GM21529 (cell line): ENCODE measurements around the gene DENND6B.
"Not testable (repeated sequence)": the region's sequence is repeated elsewhere in the genome, so short reads cannot be mapped to it uniquely, and the experiment has no call there.

Experiments used
- ATAC-seq: cut with Tn5 transposase; IDR thresholded peaks from one replicate; pipeline ENCODE4 v1.9.1; 2021; ENCODE audit not compliant: unreplicated experiment

The DENND6B gene

DNA sequence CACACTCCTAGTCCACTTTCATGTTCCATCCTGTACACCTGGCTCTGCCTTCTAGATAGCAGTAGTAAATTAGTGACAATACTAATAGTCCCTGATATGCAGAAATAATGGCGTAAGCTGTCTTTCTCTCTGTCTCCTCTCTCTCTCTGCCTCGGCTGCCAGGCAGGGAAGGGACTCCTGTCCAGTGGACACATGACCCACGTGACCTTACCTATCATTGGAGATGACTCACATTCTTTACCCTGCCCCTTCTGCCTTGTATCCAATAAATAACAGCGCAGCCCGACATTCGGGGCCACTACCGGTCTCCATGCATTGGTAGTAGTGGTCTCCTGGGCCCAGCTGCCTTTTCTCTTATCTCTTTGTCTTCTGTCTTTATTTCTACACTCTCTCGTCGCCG lies 53.0 kb downstream of the DENND6B start:
- ATAC-seq = not testable (repeated sequence)

DNA sequence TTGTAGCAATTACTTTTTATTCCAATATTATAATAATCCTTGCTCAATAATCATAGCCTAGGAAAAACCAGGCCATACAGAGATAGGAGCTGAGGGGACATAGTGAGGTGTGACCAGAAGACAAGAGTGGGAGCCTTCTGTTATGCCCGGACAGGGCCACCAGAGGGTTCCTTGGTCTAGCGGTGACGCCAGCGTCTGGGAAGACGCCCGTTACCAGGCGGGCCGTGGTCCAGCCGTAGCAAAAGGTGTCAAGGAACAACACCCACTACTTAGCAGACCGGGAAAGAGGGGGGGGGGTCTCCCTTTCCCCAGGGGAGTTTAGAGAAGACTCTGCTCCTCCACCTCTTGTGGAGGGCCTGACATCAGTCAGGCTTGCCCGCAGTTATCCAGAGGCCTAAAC lies 53.5 kb downstream of the DENND6B start:
- not testable (repeated sequence) for ATAC-seq

DNA sequence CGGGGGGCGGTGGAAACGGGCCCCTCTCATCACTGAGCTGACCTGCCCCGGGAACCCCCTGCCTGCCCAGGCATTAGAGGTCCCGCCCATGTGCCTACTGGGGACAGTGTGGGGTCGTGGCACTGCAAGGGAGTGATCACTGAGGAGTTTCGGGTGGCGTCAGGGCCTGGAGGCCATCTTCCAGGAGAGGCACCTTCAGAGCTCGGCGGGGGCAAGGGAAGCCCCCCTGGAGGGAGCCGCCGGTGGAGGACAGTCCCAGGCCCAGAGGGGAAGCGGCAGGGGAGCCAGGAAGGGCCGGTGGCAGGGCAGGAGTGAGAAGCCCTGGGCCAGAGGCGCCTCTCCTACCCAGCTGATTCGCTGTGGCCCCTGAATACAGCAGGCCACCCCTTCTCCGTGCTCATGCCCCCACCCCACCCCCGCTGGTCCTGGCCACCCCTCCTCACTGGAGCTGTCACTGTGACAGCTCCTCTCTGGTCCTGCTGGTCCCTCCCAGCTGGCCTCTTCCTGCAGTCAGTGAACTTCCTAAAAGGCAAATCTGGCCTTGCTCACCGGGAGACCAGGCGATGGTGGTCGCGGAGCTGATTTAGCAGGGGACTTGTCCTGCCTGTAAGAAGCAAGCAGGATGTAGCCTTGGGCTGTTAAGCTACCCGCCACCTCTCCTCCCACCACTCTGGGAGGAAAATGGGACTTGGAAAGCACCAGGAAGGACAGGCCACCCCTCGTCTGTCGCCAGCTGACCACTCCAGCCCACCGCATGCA lies 54.6 kb downstream of the DENND6B start:
- no peak for ATAC-seq

DNA sequence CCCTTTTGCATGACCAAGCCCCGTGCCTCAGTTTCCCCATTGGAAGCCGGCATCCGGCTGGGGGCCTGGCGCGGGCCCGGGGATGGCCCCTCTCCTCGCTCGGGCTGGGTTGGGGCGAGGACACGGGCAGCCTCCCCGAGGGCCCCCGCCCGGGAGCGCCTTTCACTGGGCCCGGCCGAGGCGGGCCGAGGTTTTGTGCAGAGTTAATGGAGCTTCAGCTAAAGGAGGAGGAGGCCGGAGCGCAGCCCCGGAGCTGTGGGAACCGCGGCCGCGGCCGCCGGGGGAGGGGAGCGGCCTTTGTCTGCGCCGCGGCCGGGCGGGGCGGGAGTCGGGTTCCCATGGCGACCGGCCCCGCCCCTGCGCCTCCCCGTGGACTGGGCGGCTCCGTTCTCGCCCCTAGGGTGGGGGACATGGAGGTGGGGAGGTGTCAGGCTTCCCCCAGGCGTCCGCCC lies 55.3 kb downstream of the DENND6B start:
- ATAC-seq = no peak

DNA sequence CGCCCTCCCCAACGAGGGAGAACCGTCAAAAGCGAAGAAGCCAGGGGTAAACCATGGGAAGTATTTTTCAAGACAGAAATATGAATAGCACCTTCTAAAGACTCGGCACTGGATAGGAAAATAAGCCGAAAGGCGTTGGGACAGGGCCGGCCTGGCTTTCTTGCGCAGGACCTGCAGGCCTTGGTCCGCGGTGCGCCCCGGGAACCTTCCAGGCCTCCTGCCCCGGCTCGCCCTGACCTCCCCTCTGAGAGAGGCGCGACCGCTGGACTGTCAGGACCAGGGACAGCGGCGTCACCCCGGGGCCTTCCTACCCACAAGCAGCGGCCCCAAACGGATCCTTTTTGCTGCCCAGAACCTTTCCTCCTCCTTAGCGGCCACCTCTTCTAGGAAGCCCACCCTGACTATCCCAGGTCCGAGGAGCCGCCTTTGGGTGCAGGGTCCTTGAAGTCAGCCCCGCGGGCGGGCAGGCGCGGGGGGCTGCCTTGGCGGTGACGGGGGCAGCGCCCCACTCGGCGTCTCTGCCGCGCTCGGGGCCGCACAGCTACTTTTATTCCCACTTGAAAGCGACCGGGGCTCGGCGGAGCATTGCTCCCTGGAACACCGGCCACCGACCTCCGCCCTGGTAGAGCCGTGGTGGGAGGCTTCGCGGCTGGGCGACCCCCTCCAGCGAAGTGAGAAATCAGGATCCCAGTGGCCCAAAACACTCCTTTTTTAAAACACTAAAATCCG lies 56.0 kb downstream of the DENND6B start:
- ATAC-seq = no peak

DNA sequence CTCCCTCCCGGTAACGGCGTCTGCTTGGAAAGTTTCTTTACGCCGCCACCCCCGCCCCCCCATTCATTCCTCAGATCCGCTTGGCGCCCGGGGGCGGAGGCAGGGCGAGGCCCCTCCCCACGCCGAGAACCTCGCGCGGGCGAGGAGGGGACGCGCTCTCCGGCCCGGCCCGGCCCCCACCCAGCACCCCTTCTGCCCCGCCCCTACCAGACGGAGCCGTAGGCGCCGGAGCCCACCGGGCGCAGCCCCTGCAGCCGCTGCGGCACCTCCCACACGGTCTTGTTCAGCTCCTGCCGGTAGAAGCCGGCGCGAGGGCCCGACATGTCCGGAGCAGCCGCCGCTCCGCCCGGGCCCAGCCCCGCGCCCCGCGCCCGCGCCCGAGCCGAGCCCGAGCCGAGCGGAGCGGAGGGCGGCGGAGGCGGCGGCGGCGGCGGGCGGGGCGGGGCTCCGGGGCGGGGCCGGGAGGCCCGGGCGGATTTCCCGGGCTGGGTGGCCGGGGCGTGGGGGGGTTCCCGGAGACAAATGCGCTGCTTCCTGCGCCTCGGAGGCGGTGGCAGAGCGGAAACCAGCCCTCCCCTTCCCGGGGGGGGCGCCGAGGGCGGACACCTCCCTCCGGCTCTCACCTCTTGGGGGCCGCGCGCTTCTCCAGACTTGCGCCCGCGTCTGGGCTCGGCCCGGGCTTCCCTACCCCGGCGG lies 56.7 kb downstream of the DENND6B start, which contains the start of gene MAPK11:
MAPK11 (minus strand) TSS at position 411 of the 696 bp plus-strand sequence; CDS start at position 323, 88 bp downstream.
- no peak for ATAC-seq

DNA sequence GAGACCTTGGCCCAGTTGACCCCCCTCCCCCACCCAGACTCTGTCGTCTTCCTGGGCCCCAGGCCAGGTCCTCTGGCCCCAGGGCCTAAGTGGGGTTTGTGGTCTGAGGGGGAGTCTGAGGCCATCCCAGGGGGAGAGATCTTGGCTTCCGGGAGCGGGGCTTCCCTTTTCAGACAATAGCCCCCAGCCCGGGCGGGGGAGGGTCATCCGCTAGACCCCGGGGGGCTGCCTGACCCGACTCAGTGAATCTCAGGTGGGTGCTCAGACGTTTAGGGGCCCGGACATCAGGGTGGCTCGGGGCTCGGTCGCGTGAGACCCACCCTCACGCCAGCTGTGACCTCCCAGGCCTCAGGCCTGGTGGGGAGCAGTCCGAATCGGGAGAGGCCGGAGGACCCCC lies 57.2 kb downstream of the DENND6B start:
- ATAC-seq = no peak

DNA sequence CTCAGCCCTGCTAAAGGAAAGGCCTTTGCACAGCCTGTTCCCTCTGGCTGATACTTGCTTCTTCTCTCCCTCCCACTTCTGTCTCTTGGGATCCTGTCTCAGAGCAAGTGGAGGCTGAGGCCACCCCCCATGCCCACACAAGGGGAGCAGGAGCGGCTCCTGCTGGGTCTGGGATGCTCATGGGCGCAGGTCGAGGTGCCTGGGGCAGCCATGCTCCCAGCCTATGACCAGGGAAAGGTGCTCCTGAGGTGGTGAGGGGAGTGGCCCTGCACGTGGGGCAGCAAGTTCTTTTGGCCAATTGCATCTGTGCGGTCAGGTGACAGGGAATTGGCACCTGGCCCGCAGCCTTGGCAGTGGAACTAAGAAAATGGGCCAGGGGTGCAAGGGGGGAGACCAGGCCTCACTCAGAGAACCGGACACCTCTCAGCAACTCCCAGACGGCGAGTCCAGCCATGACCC lies 58.1 kb downstream of the DENND6B start:
- ATAC-seq = no peak

DNA sequence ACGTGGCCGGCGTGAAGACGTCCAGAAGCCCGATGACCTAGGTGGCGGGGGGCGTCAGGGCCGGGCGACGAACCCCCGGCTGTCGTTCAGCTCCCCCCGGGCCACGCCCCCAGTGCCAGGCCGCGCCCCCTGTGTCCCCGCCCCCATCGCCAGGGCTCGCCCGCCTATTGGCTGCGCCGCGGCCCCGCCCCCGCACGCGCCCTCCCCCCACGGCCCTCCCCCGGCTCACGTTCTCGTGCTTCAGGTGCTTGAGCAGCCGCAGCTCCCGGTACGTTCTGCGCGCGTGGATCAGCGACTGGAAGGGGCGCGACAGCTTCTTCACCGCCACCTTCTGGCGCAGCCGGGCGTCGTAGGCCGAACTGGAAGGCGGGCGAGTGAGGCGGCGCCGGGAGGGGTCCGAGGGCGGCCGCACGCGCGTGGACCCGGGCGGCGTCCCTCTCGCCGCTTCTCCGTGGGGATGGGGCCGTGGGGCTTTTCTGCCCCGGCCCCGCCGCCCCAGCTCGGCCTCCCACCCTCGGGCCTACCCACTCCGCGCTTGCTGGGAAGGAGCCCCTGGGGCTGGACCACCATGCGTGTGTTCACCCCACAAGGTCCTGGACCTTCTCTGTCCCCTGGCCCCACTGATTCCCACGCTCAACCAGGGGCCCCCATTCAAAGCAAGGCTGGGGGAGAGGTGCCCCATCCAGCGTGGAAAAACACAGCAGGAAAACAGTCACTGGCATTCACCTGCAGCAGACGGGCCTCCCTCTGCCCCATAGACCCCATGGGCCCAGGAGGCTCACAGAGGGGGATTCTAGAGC lies 59.0 kb downstream of the DENND6B start:
- ATAC-seq = no peak

DNA sequence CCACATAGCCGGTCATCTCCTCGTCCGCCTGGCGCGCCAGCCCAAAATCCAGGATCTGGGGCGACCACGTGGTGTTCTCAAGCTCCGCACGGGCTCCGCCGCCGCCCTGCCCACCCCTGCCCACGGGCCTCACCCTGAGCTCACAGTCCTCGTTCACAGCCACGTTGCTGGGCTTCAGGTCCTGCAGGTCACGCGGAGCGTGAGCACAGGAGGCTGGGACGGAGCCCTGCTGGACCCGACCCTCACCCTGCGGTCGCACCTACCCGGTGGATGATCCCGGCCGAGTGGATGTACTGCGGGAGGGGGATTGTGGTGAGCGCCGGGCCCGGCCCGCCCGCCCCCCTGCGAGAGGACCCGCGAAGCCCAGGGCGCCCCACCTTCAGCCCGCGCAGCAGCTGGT lies 59.8 kb downstream of the DENND6B start:
- no peak for ATAC-seq

DNA sequence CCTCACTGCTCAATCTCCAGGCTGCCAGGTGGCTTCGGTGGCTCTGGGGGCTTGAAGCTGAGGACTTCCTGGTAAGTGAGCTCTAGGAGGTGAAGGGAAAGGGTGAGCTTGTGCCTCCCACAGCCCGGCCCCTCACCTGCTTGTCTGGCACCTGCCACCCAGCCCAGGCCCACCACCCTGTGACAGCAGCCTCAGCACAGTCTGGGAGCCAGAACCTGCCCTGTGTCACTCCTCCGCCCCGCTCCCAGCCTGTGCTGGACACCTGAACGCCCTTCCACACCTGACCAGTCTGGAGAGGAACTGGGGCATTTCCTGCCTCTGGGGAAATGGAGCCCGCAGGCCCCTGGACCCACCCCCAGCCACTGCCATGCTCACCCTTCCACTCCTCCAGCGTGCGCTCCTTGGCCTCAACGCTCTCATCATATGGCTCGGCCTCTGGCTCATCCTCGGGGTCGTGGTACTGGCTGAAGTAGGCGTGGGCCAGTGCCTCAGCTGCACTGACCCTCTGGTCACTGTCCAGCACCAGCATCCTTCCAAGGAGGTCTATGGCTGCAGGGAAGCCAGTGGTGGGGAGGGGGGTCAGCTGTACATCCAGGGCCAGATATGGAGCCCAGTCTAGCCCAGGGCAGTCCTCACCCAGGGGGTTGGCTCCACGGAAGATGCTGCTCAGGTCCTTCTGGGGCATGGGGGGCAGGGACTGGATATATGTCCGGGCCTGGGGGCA lies 61.7 kb downstream of the DENND6B start:
- no peak for ATAC-seq

DNA sequence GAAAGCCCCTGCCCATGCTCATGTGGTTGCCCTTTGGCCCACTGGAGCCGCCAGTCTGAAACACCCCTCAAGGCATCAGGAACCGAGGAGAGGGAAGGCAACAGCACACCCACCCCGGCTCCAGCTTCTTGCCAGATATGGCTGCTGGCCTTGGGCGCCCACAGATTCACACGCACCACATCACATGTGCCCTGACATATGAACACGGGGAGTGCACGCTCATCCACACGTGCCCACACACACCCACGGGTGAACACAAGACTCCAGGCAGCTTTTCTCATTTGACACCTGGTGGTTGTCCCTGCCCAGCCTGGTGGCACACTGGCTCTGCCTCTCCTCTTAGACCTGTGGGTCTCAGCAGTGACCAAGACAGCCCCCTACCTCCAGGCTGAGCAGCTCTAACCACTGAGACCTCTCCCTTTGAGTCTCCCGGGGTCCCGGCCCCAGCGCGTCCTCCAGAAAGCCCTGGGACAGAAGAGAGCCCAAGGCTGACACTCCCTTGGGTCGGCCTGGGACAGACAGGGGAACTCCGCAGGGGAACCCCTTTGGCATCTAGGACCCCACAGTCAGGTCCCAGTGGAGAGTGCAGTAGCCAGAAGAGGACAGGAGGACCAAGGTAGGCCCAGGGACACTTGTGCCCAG lies 62.6 kb downstream of the DENND6B start:
- no peak for ATAC-seq

DNA sequence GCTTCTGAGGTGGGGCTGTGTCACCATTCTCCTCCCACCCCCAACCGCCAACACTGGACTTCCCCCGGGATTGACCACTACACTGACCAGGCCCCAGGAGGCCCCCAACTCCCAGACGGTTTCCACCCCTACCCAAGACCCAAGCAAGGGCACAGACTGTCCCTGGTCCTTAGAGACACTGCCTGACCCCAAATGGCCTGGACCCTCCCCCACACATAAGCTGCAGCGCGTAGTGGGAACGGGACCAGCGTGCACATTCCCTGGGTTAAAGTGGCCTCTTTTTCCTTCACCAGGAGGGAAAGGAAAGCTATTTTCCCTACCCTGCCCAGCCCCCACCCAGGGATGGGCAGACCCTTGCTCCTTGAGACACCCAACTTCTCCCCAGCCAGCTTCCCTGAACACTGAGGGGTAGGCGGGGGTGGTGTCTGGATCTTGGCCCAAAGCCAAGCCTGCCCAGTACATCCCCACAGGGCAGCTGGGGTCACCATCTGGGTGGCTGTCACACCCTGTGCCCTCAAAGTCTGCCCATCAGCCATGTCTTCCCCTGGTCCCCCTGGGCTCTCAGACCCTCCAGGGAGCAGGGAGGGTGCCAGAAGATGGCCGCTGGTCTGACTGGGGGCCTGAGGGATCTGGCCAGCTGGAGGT lies 63.7 kb downstream of the DENND6B start:
- ATAC-seq = no peak

DNA sequence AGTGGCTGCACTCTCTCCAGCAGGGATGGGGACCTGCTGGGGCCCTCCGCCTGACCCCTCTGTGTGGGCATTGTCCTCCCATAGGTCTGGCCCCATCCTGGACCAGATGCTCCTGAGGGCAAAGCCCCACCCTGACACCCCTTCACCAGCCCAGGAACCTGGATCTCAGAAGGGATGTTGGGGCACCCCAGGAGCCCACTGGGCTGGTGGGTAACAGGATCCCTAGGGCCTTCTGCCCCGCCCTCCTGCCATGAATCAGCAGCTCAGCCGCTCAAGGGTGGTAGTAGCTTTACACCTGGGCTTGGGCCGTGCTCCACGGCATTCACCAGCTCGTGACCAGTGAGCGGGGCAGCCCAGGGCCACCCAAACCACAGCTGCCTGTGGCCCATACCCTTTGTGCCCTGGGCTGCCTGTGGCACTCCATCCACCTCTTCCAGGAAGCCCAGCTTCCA lies 64.3 kb downstream of the DENND6B start:
- no peak for ATAC-seq

DNA sequence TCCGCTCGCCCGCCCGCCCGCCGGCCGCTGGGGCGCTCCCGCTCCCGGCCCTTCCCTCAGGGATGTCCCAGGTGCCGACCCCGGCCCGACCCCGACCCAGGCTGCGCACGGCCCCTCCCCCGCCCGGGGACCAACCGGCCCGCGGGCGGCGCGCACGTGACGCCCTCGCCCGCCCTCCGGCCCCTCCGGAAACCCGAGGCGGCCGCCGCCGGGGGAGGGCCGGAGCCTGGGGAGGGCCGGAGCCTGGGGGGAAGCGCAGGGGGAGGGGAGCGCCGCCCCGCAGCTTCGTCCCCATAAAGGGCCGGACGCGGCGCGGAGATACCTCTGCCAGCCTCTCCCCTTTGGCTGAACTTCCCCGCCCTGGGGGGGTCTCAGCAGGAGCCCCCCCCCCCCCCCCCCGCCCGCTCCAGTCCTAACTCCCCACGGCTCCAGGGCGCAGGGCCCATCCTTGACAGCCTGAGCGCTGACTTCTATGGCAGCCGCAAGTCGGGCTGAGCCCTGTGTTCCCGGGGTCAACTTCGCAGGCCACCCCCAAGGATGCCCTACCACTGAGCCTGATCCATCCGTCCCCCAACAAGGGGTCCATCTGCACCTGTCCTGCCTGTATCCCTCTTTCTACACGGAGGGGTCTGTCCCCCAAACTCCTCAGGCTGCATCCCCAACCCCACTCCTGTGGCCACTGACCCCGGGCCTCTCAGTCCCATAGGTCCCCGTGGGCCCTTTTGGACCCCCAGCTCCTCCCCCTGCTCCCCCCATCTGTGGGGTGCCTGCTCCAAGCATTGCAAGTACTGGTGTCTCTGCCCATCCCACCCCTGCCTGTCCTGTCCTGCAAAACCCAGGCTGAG lies 65.0 kb downstream of the DENND6B start, which contains the start of gene MAPK12:
MAPK12 (minus strand) TSS at position 69 of the 845 bp plus-strand sequence. CDS start 174 bp downstream, outside the sequence.
- ATAC-seq = peak; percentile 42

DNA sequence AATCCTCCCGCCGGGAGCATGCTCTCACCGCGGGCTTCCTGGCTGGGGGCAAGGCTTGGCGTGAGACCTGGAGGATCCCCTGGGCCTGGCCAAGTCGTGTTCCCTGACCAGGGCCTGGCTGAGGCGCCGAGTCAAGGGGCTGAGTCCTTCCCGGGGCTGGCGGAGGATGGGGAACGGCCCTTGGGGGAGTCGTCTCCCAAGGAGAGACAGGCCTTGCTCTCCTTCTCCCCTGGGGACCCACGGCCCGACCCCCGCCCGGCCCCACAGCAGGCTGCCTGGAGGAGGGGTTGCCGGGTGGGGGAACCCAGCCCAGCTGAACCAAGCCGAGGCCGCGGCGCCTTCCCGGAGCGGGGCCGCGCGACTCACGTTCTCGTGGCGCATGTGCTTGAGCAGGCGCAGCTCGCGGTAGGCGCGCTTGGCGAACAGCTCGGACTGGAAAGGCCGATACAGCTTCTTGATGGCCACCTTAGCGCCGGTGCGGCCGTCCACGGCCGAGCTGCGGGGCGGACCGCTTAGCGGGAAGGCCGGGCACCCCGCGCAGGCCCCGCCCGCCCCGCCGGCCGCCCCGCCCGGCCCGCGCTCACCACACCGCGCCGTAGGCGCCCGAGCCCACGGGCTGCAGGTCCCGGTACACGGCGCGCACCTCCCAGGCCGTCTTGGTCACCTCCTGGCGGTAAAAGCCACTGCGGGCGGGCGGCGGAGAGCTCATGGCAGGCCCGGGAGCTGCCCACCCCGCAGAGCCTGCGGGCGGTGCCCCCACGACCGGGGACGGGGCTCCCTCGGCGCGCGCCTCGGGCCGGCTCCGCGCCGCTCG lies 65.8 kb downstream of the DENND6B start:
- peak; percentile 32 for ATAC-seq

DNA sequence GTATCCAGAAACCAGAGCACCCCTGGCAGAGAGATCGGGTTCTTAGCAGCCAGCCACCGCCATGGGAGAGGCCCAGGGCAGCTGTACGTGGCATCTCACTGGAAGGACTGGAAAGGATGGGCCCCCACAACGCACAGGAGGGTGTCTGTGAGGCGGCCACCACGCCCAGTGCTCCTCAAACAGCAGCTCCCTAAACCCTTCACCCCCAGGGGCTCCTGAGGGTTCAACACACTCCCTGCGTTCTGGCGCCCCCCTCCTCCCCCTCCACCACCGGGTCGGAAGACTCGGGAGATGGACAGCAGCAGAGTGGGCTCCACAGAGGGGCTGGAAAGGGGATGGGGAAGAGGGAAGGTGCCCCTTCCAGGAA lies 66.4 kb downstream of the DENND6B start:
- ATAC-seq = no peak
